HG02970 (cell line): Measurements from ENCODE around the gene ZNF667.
A peak's percentile ranks its signal among the peaks of the same experiment; 100 is the strongest.

Source experiments
- ATAC-seq: cut with Tn5 transposase; IDR thresholded peaks from one replicate; pipeline ENCODE4 v1.9.1; 2021; ENCODE audit warnings: mild to moderate bottlenecking, moderate library complexity, moderate number of reproducible peaks; ENCODE audit not compliant: unreplicated experiment, low FRiP score

The ZNF667 gene

GRCh38 chr19:56393119-56394012 lies 83.8 kb downstream of the ZNF667 start, which contains the start of gene ZNF582:
TSS of gene ZNF582 (minus strand) at chr19:56393534. CDS start at chr19:56391752, 1,782 bp downstream.
- peak; percentile 89 for ATAC-seq
